ENCODE measurements around the gene CST3.
"Not testable (repeated sequence)": the region's sequence is repeated elsewhere in the genome, so short reads cannot be mapped to it uniquely, and the experiment has no call there.

CST3 gene, protein sequence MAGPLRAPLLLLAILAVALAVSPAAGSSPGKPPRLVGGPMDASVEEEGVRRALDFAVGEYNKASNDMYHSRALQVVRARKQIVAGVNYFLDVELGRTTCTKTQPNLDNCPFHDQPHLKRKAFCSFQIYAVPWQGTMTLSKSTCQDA

DNA sequence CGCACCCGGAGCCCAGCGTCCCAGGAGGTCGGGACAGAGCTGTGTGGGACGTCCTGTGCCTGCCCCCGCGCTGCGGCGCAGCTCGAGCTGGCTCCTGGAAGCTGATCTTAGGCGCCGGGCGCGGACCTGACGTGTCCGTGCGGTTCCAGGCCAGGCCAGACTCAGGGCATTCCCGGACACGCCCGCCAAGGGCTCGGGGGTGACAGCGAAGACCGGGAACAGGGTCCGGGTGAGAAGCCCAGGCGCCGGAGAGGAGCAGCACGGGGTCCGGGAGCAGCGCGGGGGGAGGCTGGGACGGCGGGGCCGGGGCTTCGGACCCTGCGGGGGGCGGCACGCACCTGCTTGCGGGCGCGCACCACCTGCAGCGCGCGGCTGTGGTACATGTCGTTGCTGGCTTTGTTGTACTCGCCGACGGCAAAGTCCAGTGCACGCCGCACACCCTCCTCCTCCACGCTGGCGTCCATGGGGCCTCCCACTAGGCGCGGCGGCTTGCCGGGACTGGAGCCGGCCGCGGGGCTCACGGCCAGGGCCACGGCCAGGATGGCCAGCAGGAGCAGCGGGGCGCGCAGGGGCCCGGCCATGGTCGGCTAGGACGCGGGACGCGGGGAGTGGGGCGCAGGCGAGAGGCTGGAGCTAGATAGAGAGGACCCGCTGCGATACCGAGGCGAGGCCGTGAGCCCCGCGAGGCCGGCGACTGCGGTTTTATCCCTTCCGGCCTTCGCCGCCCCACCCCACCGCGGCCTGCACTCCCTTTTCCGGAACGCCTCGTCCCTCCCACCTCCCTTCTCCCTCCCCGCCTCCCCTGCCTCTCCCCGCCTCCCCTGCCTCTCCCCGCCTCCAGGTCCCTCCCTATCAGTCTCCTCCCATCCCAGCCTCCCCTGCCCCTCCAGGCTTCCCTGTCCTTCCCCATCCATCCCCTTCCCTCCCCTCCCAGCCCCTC lies at the start of gene CST3:
TSS of gene CST3 (minus strand) at position 674 of the 940 bp plus-strand sequence. CDS start at position 581, 93 bp downstream.
- peak in 46 of 56 donors; percentile 28 to 86 (median 65) for DNase-seq

DNA sequence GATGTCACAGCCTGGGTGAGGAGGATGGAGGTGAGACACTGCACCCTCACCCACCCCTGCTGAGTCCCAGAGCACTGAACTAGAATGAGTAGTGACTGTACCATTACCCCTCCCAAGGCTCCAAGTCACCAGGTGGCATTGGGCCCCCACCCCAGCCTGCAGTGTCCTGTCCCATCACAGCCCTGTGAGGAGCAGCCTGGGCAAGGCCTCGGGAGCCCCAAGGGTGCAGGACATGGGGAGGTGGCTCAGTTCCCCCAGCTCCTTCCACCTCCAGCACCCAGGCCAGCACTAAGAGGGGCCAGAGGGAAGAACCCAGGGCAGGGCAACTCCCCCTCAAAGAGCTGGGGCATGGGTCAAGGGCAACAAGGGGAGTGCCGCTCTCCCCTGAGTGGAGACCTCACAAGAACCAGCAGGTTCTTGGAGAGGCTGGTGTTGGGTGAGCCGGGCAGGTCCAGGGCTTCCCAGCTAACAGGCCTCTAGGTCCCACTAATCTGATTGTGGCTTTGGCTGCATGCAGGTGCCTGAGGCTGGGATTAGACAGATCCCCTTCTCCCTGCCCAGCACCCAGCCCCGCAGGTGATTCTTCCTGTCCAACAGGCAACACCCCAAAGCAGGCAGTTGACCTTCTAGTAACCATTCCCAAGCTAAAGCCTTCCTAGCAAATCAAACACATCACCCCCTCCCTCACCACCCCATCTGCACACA lies 48.4 kb upstream of the CST3 start:
- no peak for DNase-seq

DNA sequence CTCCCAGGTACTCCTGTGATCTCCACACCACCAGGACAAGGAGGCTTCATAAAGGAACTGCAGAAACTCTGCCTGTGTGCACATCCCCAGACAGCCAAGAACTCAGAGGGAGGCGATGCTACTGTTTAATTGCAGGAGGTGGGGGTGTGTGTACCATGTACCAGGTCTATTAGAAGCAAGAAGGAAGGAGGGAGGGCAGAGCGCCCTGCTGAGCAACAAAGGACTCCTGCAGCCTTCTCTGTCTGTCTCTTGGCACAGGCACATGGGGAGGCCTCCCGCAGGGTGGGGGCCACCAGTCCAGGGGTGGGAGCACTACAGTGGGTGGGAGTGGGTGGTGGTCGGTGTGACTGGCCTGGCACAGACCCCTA lies 47.8 kb upstream of the CST3 start:
- not testable (repeated sequence) for DNase-seq

DNA sequence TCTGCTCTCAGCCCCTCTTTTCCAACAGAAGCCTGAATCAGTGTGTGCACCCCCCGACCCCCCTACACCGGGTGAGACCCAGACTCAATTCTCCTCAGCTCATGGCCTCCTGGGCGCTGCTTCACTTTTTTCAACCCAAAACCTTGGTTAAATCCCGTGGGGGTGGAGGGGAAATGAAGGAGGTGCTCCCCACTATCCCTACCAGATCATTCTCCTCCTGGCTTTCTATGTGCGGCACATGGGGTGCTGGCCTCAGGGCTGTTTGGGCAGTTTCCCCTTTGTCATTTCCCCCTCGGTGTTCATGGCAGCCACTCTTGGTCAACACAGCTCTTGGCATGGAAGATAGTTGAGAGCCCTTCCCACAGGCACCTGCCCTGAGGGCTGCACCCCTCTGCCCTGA lies 46.5 kb upstream of the CST3 start:
- DNase-seq = no peak

DNA sequence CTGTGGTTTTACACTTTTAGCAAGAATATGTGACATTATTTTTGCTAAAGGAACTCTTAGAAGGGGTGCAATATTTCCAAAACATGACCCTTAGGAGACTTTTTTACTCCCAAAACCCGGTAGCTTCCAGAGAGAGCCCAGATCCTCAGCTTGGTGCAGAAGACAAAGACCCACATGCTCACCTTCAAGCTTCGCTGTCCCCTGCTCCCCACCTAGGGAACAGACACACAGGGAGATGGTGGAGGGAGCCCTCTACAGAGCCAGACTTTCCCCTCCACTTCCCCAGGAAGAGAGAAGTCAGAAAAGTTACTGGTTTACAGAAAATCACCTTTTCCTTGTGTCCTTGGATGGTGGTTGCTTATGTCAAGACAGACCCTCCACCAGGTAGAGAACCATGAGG lies 46.1 kb upstream of the CST3 start:
- DNase-seq = no peak

DNA sequence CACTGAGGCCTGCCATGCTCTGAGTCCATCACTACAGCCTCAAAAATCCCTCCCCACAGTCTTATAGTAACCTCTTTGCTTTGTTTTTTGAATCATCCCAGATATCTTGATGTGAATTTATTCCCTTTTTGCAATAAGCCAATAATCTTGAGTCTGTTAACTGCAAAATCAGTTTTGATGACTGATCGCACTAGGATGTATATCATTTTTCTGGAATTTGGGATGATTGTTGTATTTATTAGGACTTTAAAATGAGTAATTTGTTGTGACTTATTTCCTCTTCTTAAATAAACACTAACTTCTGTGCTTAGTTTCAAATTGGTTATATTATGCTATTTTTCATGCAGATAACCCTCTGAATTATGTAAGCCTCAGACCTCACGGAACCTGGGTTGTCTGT lies 45.5 kb upstream of the CST3 start:
- DNase-seq = no peak

DNA sequence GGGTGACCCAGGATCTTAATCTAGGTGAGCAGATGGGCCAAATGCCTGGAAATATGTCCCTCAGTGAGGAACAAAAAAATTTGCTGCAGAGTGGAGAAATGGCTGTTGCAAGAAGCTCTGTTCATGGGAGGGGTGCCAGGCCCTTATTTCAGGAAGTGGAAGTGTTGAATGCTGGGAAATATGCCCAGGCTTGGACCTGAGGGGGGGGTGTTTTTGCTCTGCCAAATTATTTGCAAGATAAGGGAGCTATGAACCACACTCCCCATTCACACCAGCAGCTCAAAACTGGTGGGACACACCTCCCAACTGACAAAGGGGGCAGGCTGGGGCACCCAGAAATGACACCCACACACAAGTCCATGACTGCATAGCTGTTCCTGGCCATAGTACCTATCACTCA lies 42.4 kb upstream of the CST3 start:
- DNase-seq = no peak

DNA sequence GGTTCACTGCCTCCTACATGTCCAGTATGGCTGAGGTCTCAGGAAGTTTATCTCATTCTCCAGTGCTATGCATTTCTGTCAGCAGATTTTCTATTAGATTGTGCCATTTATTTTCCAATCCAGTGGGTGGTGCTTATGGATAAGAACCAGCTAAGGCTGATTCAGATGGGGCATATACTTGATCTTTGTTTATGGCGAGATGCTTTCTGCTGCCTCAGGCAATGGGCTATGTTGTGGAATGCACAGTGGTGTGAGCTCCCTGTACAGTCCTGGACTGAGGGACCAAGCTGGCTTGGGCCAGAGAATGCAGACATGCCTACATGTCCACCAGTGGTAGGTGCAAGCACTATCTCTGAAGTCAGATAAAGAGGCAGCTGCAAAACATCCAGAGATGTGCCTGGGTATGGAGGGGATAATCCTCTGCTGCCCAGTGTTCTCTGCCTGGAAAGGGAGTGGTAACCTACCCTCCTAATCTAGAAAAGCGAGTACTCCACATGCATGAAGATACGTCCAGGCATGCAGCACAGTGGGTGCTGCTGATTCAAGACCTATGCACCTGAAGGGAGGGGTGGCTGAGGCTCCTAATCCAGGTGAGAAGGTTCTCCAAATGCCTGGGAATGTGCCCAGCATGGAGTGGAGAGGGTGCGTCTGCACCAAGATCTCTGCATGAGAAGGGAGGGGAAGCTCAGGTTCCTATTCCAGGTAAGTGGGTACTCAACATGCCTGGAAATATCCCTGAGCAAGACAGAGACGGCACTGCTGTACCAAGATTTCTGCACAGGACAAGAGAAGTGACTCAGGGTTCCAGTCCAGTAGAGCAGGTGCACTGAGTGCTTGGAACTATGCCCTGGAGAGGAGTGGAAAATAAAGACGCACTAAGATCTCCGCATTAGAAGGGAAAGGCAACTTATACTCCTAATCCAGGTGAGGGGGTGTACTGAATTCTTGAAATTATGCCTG lies 41.7 kb upstream of the CST3 start:
- no peak for DNase-seq

DNA sequence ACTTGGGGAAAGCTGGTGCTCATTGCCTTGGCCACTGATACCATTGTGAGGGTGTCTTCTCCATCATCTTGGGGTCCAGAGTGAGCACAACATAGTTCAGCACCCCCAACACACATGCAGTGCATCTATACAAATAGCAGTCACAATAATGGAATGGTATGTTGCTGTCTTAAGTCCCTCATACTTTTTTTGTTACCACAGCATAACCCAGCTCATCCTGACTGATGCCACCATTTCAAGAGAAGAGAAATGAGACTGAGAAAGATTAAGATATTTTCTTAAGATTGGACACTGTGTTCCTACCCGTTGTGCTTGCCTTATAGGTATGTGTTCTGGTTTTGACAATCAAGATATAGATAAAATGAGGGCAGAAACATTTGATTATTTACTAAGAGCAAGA lies 35.5 kb upstream of the CST3 start:
- DNase-seq = no peak

DNA sequence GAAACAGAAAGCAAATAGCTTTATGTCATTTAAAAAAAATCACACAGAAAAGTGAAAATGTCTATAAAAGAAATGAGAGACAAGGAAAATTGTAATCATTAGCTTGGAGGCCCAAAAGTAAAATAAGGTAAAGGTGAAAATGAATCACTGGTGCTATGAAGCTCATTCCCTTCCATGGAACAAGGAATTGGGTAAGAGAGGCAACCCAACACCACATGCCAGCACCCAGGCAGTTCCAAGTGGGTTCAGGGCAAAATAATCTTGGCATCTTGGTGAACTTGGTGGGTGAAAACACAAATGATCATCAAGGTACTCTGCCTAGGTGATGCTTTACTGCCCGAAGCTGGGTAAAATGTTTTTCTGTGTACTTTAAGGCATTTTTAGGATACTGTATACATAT lies 34.4 kb upstream of the CST3 start:
- no peak for DNase-seq

DNA sequence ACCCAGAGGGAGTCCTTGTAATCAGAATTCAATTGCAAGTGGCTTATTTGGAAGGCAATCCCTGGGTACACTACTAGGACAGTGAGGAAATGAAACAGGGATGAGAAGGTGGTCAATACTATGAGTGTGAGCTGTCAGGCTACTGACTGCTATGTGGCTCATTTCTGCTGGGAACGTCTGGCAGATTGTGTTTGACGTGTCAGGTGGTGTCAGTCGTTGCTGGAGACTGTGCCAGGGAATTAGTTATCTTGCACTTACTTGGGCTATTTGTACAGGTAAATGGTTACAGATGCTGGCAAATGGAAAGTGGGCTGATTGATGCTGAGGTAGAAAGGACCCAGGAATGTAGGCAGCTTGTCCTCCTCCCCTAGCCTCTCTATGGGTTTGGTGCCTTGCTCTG lies 33.7 kb upstream of the CST3 start:
- DNase-seq = no peak

DNA sequence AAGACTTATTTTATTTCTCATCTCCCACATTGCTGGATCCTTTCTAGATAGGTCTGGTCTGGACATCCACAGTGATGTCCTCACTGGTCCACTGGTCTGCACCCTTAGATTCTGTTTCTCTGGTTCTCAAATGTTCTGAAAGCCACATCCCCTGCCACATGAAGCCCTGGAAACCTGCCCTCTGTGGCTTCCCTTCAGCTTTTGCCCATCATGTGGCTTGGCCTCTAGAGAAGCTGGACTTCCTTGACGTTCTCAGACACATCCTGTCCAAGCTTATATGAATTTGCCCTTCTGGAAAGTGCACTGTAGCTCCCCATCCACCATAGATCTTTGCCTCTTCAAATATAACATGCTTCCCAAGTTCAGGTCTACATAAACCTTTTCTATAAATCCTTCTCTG lies 32.6 kb upstream of the CST3 start:
- peak in 1 of 56 donors; percentile 21 for DNase-seq

DNA sequence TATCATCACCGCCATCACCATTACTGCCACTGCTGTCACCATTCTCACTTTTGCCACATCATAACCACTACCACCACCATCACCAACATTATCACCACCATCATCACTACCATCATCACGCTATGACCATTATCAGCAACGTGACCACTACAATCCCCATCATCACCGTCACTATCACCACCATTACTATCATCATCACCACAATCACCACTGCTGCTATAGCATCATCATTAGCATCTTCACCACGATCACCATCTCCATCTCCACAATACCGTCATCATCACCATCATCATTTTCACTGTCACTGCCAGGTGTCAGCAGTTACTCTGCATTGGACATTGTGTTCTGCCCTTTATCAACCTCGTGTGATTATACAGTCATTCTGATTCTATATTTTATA lies 32.1 kb upstream of the CST3 start:
- no peak for DNase-seq

DNA sequence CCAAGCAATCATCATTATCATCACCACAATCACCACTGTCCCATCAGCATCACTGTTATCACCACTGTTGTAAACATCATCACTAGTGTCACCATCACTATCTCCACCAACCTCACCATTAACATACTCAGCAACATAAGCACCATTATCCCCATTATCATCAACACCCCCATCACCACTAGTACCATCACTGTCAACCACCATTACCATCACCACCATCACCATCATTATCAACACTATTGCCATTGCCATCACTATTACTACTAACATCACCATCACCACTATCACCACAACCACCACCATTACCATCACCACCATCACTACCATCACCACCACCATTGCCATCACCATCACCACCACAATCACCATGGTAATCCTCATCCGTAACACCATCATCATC lies 31.6 kb upstream of the CST3 start:
- DNase-seq = no peak

DNA sequence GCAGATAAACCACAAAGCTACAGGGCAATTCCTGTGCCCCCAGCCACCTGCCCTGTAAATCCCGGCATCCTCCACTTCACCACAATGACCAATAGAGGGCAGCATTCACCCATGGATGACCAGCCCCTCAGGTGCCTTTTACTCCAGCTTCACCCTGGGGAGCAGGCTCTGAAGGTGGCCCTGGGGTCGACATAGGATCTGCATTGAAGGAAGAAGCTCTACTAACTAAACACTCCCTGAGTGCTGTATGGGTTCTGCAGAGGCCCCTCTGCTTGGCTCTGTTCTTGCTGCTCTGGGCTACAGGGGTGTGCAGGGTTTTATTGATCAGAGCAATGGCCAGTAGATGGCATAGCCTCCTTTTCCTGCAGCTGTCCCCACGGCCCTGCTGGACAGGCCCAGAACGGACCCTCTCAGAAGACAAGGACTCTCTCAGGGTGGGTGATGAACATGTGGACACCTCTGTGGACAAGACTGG lies 30.8 kb upstream of the CST3 start:
- DNase-seq = peak in 20 of 56 donors; percentile 3 to 45 (median 15)

DNA sequence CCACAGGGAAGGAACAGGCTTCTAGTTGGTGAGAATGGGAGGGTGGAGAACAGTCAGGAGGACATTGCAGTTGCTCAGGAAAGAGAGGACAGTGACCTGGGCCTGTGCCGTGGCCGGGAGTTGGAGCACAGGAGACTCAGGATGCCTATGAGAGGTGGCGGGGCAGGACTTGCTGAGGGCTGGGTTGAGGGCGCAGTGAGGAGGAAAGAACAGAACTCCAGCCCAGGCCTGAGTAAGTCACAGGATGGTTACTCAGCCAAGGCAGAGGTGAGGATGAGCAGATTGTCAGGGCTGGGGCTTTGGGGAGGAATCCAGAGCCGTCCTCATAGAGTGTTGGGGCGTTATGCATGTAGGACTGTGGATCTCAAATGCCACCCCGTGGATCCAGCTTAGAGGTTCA lies 29.9 kb upstream of the CST3 start:
- DNase-seq = no peak

DNA sequence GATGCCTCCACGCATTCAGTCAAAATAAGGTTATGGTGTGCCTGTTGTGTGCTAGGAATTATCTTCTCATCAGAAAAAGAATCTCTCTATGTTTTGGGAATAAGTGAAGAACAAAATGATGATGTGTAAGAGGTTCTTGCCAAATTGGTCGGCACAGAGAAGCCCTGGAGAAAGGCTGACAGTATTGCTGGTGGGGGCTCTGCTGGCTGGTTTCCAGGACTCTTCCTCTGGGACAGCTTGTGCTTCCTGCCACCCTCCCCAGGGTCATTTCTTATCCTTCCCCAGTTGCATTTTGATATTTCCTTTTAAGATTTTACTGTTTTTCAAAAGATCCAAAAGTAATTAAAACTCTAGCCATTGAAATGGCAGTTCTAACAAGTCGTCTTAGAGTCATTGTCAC lies 28.9 kb upstream of the CST3 start:
- no peak for DNase-seq

DNA sequence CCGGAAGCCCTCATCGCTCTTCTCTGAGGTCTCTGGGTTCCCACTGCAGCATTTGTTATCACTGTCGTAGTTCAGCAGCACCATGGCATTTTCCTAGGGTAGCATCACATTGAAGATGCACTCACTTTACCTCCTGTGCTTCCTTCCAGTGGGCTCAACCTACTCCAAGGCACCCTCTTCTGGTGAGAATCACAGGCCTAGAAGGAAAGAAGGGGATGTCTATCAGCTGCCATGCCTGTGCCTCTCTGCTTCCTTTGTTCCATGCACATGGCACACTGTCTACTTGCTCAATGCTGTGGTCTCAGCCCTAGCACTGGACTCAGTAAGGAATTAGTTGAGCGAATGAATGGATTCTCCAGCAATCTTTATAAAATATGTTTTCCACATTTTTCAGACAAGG lies 28.4 kb upstream of the CST3 start:
- DNase-seq = no peak

DNA sequence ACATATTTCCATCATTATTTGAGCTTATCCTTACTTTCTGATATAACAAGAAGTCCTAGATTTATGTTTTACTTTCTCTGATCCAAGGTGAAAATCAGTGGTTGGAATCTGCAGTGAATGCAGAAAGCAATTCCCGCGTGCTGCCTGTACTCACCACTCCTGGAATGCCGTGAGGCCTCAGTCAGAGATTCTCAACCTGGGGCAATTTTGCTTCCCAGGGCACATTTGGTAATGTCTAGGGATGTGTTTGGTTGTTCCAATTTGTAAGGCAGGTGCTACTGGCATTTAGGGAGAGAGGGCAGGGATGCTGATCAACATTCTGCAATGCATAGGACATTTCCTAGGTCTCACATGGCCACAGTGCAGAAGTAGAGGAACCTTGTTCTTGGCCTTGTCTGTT lies 27.2 kb upstream of the CST3 start:
- no peak for DNase-seq

DNA sequence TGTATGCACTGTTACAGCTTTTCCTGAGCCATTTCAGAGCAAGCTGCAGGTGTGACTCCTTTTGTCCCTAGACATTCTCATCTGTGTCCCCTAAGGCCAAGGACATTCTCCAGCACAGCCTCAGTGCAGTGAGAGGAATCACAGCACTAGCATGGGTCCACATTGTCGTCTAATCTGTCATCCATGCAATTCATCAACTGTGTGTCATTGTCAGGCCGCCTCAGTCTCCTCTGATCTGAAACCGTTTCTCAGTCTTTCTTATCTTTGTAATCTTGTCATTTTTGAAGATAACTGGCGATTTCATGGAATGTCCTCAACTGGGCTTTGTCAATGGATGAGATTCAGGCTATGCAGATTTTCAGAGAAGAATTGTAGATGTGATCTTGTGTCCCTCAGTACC lies 26.3 kb upstream of the CST3 start:
- not testable (repeated sequence) for DNase-seq

DNA sequence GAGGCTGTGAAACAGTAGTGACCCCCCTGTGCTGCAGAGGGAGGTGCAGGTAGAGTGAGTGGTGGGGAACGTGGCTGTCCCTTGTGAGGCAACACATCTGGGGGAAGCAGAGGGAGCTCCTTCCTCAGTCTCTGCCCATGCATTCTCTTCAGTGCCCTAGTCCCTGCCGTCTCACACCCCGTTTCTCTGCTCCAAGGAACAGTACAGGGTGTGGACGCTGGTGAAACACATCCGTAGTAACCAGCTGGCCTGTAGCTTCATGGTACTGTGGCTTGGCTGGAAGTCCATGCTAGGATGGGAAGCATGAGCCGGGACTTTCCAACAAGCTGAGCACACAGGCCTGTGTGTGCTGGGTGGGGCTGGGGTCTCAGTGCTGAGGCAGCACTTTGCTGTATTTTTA lies 25.4 kb upstream of the CST3 start:
- no peak for DNase-seq
